NCI-H2107 (cell line): ENCODE results near the gene DAP.
A peak's percentile ranks its signal among the peaks of the same experiment; 100 is the strongest.
"Not testable (repeated sequence)": the region's sequence is repeated elsewhere in the genome, so short reads cannot be mapped to it uniquely, and the experiment has no call there.

Source experiments
- DNase-seq: peaks from one replicate; lab custom pipeline; 2025; lab: John Stamatoyannopoulos, UW

The DAP gene, protein sequence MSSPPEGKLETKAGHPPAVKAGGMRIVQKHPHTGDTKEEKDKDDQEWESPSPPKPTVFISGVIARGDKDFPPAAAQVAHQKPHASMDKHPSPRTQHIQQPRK

GRCh38 chr5:10761185-10761932, at the start of gene DAP:
DAP (minus strand) TSS chr5:10761234; CDS start chr5:10761068, 166 bp downstream.
- DNase-seq = peak; percentile 66

GRCh38 chr5:10808347-10809226, 47.6 kb upstream of the DAP start:
- DNase-seq = no peak

GRCh38 chr5:10801931-10802666, 41.1 kb upstream of the DAP start:
- no peak for DNase-seq

GRCh38 chr5:10800852-10801251, 39.8 kb upstream of the DAP start:
- no peak for DNase-seq

DNA sequence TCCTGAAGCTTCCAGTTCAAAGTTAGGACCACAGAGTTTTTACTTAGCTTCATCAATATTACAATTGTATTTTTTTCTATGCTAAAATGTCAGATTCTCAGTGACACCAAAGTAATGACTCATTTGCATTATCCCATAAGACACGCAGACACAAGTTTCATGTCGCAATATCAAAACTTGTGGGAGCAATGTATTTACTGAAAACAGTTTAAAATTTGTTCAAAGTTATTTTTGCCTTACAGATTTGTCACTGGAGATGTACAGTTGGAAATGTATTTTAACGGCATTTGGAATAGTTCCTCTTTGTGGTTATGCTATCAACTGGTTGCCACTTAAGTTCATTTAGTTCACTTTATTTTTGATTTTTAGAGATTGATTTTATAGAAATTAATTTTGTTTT, 36.2 kb upstream of the DAP start:
- no peak for DNase-seq

DNA sequence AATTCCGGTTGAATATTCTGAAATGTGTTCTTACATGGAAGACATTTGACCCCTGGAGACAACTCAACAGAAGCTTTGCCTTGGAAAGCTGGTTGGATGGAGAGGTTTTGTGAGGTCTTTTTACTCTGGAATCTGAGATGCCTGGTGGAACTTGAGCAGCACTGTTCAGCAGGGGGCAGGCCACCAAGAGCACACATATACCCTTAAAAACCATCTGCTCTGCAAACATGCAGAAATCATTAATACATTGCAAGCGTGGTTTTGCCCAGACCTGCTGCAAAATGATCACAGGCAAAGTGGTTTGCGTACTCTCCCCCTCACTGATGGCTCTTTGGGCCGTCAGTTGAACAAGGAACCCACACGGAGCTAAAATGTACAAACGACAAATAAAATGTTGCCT, 32.8 kb upstream of the DAP start:
- no peak for DNase-seq

DNA sequence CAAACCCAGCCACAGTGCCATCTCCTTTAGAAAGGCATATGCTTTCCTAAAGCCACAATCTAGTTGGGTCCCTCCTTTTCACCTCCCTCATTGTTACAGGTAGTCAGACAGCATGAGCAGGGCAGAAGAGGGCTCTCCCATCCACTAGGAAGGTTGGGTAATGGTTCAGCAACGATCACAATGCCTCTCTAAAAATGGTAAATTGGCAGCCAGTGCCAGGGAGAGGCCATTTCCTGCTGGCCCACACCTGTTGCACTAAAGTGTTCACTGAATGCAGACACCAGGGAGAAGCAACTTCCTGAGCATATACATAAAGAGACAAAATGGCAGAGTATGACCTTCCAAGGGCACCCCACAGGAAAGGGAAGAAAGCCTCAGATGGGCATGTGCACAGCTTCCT, 31.3 kb upstream of the DAP start:
- DNase-seq = no peak

GRCh38 chr5:10789726-10790125, 28.7 kb upstream of the DAP start:
- DNase-seq = no peak

GRCh38 chr5:10789021-10789420, 28.0 kb upstream of the DAP start:
- DNase-seq = no peak

DNA sequence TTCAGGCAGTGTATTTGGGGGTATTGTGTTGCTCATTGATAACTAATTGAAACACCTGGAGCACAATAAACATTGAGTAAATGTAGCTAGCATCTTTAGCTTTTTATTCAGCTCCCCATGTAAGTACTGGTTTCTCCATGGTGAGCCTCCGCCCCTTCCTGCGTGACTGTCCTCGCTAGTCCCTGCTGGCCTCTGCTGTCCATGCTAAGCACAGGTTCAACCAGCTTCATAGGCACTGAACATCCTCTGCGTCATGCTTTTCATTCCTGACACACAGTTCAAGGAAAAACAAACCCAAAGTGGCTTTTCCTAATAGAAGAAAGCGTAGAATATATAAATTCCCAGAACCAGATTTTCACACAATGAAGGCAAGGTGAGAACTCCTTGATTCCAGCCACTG, 27.3 kb upstream of the DAP start:
- DNase-seq = no peak

DNA sequence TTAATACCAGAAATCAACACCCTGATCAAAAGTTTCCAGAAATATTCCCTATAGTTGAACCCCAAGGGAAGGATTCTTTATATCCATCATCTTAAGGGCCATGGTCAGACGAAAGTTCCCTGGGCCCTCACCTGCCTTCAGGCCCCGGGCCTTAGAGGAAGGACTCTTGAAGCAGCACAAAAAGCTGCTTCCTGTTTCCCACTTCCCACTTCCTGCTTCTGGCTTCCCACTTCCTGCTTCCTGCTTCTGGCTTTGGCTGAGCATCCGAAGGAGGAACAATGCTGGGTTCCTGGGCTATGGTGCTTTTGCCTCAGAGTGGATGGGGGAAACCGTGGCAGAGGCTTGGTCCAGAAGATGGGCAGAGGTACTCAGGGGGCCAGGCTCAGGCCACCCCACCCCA, 25.8 kb upstream of the DAP start:
- DNase-seq = no peak

DNA sequence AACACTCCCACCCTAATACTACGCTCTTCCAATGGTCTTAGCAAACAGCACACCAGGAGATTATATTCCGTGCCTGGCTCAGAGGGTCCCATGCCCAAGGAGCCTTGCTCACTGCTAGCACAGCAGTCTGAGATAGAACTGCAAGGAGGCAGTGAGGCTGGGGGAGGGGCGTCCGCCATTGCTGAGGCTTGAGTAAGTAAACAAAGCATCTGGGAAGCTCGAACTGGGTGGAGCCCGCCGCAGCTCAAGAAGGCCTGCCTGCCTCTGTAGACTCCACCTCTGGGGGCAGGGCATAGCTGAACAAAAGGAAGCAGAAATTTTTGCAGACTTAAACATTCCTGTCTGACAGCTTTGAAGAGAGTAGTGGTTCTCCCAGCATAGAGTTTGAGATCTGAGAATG, 19.2 kb upstream of the DAP start:
- DNase-seq = not testable (repeated sequence)

GRCh38 chr5:10779592-10779991, 18.6 kb upstream of the DAP start:
- no peak for DNase-seq

DNA sequence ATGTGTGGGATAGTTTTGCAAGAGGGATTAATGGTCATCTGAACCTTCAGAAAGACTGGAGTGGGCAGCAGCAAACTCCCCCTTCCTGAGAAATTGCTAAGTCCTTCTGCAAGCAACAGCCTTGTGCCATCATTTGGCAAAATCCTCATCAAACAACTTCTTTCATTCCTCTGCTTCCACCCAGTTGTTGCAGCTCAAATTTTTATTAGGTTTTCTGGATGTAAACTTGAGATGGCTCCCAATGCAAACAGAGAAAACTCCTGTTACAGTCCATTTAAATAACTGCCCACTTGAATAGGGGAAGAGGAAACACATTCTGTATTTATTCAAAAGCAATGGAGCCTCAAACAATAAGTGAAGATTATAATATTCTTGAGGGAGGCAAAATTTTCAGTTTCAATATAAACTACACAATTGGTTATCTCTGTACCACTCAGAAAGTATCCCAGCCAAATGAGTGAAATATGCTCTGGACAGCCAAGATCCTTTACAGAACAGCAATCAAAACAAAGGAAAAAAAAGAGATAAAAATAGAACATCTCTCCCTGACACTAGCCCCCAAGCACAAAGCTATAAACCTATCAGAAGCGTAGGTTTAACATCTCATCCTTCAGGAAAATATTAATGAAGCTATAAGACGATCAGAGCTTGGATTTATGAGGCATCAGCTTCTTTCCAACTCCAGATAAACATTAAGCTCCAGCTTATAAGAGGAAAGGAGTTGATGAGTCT, 17.3 kb upstream of the DAP start:
- DNase-seq = no peak

GRCh38 chr5:10775646-10776045, 14.6 kb upstream of the DAP start:
- DNase-seq = no peak

GRCh38 chr5:10772901-10773585, 12.0 kb upstream of the DAP start:
- no peak for DNase-seq

DNA sequence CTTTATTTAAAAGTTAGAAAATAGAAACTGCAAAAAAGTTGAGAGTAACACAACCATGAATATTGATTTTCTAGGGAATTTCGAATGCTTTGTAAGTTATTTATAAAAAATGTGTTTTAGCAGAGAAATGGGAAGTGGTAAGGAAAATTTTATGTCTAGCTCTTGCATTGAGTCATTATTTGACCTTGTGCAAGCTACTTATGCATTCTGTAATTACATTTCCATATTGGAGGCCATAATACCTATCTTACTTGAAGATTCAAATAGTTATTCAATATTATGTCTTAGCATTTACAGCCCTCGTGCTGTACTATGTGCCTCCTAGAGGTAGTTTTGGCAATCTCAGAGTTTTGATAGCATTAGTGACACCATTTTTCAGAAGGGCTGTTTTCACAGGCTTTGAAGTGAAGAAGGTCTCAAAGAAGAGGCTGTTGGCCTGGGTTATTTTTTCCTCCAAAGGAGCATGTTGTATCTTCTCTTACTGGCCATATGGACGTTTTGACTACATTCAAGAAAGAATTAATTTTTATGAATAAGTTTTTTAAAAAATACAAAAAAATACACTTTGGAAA, 7.4 kb upstream of the DAP start:
- no peak for DNase-seq

DNA sequence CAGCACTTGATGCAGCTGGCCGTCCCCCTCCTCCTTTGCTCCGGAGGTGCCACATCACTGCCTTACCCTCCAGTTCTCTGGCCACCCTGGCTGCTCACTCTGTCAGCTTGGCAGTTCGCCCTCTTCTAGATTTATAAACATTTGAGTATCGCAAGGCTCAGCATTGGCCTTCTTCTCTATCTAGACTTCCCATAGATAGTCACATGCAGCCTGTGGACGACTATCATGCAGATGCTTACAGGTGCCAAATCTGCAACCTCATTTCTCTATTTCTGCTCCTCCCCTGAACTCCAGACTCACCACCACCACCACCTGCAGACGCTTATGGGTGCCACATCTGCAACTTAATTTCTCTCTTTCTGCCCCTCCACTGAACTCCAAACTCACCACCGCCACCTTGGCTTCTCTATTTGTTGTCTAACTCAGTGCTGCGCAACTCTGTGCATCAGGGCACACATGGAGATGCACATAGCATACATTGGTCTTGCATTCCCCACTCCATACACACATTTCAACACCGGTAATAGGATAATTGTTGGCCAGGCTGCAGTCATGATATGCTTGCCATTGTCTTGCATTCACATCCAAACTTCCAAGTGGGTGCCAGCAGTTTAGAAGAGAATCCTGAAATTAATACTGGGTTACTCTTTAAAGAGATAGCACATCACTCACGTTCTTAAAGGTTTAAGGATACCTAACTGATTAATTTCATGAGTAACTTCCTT, 1.9 kb upstream of the DAP start:
- DNase-seq = no peak

DNA sequence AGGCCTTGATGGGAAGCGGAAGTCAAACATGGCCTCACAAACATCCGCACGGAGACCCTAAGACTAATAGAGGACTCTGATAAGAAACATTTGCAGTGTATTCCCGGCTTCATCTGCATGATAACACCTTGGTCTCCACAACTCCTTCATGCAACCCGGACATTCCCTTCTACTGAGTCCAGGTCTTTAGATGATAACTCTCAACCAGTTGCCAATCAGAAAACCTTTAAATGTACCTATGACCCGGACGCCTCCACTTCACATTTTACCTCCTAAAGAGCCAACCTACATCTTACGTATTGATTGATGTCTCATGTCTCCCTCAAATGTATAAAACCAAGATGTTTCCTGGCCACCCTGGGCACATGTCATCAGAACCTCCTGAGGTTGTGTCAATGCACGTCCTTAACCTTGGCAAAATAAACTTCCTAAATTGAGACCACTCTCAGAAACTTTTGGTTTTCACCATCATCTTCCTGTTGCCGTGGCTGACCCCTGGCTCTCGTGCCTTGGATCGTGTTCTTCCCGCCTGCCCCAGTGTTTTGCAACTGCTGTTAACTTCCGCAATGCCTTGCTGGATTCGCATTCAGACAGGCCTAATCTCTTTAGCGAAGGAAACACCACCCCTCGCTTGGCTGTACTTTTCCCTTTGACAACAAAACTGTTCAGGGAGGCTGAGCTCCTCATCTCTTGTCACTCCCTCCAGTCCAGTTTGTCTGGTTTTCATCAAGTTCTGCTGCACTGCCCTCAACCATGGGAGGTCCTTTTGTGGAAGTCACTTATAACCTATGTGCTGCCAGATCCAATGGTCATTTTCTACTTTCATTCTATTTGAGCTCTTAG, 1.1 kb upstream of the DAP start:
- DNase-seq = no peak
